ENCODE results near the gene SPINK7.
"Not testable (repeated sequence)": the region's sequence is repeated elsewhere in the genome, so short reads cannot be mapped to it uniquely, and the experiment has no call there.

SPINK7 gene

DNA sequence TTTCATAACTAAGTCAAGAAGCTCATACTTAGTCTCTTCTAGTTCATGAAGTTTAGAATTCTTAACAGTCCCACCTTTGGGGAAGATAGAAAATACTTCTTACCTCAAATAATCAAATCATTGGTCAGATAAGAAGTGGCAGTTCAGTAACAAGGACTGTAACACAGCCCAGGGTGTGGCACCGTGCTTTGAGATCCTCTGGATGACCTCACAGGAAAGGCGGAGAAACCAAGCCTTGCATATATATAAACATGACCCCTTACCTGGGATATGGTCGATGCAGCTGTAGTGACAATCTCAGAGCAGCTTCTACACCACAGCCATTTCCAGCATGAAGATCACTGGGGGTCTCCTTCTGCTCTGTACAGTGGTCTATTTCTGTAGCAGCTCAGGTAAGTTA is at the start of gene SPINK7:
Gene SPINK7 (plus strand): TSS at position 271 of the 400 bp plus-strand sequence. CDS start 61 bp downstream, at position 332.
- DNase-seq = no peak

DNA sequence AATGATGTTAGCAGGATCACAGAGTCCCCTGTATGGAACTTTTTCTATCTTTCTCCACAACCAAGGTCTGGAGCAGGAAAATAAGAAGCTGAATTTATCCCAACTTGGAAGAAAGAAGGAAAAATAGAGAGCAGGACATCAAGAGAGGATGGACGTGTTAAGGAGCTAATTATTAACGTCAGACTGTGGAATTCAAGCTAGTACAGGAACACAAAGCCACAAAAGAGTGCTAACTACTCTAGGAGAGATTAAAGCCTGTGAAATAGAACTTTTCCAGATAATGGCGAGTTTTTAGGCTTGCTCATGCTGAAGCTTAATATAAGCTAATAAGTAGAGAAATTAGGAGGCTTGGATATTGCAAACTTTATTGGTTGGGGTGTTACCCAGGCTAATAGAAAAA is 44.3 kb upstream of the SPINK7 start:
- no peak for DNase-seq

DNA sequence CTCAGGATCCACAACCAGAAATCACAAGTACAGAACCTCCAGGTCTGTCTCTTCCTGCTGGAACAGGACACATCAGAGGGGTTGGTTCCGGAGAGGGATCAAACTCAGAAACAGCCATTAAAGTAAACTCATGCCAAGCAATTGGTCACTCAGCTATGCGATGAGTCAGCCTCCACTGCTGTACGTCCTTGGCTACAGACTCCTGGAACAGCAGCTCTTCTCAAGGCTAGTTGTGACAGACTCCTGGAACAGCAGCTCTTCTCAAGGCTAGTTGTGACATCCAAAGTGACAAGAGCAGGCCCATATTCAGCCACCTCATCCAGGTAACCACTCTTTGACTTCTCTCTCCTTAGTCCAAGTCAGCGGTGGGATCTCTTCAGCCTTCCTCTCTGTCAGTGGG is 43.7 kb upstream of the SPINK7 start, which contains the start of gene SPINK13:
Gene SPINK13 (plus strand): TSS at position 229 of the 400 bp plus-strand sequence. CDS start 1,279 bp downstream, outside the sequence.
- DNase-seq = no peak

DNA sequence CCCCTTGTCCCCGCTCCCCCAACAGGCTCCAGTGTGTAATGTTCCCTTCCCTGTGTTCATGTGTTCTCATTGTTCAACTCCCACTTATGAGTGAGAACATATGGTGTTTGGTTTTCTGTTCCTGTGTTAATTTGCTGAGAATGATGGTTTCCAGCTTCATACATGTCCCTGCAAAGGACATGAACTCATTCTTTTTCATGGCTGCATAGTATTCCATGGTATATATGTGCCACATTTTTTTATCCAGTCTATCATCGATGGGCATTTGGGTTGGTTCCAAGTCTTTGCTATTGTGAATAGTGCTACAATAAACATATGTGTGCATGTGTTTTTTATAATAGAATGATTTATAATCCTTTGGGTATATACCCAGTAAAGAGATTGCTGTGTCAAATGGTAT is 37.1 kb upstream of the SPINK7 start:
- DNase-seq = not testable (repeated sequence)

DNA sequence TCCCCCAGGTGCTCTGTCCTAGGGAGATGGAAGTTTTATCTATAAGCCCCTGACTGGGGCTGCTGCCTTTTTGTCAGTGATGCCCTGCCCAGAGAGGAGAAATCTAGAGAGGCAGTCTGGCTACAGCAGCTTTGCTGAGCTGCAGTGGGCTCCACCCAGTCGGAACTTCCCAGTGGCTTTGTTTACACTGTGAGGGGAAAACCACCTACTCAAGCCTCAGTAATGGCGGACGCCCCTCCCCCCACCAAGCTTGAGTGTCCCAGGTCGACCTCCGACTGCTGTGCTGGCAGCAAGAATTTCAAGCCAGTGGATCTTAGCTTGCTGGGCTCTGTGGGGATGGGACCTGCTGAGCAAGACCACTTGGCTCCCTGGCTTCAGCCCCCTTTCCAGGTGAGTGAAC is 31.3 kb upstream of the SPINK7 start:
- peak; percentile 7 for DNase-seq

DNA sequence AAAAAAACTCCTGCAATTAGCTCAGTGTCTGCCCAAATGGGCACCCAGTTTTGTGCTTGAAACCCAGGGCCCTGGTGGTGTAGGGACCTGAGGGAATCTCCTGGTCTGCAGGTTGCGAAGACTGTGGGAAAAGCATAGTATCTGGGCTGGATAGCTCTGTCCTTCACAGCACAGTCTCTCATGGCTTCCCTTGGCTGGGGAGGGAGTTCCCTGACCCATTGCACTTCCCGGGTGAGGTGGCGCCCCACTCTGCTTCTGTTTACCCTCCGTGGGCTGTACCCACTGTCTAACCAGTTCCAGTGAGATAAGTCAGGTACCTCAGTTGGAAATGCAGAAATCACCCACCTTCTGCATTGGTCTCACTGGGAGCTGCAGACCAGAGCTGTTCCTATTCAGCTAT is 30.9 kb upstream of the SPINK7 start:
- DNase-seq = not testable (repeated sequence)

DNA sequence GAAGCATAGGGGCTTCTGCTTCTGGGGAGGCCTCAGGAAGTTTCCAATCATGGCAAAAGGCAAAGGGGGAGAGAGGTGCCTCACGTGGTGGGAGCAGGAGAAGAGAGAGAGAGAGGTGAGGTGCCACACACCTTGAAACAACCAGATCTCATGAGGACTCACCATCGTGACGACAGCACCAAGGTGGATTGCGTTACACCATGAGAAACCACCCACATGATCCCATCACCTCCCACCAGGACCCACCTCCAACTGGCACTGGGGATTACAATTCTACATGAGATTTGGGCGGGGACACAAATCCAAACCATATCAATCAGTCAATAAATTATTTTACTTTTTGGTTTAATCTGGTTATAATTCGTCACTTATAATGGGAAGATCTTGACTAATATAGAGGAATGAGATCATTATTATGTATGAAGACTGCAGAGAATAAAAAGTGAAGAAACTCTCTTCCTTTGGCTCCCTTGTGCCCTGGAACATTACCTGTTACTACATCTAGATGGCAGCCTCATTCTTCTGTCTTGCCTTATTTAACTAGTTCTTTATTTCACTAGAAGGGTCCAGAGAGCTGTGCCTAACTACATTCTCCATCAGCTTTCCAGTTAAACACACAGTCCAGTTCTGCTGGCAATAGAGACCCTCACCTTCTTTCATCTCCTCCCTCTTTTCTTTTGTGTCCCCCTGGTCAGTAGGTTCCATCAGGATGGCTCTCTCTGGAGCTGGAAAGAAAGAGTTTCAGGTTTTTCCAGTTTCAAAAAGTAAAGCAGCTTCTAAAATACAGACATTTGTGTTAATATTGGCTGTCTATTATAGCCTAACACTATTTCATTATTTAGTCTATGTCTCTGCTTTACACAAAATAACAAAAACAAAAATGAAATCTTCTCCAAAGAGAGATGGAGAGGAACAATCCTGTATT is 21.7 kb upstream of the SPINK7 start:
- DNase-seq = peak; percentile 46

DNA sequence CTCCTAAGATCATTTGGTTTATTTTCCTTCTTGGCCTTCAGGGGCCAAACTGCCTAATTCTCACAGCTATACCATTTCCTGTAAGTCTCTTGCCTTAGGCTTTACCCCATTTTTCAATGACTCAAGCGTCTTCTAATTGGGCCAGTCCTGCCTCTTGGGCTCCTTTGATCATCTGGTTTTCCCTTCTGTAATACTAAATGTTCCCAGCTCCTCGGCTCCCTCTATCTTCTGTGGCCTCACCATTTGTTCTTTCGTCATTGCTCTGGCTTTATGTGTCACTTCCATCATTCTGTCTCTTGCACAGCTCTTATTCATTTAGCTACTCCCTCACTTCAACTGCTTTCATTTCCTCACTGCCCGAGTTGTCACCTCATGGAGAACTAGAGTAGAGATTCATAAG is 14.5 kb upstream of the SPINK7 start:
- no peak for DNase-seq

DNA sequence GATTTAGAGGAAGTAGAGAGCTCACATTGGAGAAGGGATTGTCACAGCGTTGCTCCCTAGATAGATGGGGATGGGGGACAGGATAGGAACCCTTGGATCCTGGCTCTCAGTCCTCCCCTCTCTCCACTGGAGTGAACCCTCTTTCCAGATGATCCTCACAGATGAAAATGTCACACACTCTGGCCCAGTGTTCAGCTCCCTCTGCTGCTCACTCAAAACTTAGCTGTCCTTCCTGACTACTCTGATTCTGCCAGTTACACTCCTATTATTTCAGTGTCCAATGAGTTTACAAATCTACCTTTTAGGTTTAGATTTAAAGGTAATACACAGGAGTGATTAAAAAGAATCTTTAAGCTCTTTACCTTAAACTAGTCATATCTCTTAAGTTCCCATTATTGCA is 5.8 kb upstream of the SPINK7 start:
- DNase-seq = no peak

DNA sequence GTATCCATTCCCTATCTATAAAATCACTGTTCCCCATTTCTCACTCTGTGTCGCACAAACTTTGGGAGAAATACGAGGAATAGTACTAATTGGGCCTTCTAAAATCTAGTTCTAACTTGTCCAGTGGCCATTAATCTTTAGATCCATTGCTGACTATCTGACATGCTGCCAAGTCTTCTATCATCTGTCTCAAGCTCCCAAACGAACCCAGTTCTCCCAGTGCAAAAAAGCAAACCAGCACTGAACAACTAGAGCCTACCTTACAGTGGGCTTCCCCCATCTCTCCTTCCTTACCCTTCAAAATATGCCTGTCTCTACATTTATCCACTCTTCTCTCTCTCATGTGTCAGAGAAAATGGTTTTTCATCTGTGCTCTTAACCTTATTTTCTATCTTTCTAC is 3.2 kb upstream of the SPINK7 start:
- DNase-seq = no peak

DNA sequence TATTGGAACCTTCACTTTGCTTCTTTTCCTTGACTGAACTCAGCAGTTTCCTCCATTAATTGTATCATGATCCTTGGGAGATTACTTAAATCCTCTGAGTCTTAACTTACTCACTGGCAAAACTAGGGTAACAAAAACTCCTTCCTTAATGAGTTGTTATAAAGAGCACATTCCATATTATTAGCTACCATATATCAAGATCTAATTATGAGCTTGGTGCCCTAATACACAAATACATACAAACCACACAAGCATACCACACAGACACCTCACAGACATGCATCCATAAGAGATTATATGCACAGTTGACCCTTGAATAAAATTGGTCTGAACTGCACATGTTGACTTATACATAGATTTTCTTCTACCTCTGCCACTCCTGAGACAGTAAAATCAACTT is 2.5 kb upstream of the SPINK7 start:
- DNase-seq = no peak

DNA sequence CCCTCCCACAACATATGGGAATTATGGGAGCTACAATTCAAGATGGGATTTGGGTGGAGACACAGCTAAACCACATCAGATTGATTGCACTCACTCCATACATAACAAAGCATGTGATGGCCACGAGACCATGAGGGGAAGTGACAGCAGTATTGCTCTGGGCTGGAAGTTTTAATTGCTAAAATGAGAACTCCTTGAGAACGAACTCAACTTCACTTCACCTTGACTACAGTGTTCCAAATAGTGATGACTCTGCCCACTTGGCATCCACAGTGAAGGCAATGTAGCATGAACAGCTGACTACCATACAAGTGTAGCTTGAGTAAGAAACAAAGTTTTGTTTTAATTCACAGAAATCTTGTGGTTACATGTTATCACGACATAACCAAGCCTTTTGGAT is 739 bp upstream of the SPINK7 start:
- DNase-seq = no peak

DNA sequence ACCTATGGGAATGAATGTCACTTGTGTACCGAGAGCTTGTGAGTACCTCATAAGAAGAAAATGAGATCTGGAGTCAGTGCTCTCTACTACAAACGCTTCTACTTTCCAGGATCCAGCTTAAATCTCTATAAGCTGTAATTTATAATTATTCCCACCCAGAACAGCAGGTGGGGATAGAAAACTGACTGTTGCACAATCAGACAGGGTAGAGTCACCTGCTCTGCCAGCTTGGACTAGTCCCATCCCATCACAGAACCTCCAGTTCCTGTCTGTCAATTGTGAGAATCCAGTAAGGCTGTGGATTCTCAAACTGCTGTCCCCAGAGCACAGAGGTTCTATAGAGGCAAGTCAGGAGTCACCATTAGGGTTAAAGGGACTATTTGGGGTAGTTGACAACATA is 2.0 kb downstream of the SPINK7 start:
- no peak for DNase-seq

DNA sequence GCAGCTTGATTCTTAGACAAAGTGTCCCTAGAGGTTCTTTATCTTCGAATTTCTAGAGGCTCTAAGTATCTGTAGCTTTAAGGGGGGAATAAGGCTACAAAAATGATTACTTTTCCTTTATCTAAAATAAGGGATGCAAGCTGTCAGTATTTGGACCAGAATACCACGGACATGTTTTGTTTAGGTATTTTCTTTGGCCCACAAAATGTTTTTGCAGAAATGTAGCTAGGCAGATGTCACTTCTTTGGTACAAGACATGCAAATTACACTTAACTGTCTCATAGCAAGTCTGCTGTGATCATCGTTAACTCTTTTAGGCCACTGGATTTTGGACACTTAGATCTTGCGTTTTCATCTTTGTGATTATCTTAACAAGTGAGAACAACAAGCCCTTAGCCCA is 2.5 kb downstream of the SPINK7 start:
- DNase-seq = no peak

DNA sequence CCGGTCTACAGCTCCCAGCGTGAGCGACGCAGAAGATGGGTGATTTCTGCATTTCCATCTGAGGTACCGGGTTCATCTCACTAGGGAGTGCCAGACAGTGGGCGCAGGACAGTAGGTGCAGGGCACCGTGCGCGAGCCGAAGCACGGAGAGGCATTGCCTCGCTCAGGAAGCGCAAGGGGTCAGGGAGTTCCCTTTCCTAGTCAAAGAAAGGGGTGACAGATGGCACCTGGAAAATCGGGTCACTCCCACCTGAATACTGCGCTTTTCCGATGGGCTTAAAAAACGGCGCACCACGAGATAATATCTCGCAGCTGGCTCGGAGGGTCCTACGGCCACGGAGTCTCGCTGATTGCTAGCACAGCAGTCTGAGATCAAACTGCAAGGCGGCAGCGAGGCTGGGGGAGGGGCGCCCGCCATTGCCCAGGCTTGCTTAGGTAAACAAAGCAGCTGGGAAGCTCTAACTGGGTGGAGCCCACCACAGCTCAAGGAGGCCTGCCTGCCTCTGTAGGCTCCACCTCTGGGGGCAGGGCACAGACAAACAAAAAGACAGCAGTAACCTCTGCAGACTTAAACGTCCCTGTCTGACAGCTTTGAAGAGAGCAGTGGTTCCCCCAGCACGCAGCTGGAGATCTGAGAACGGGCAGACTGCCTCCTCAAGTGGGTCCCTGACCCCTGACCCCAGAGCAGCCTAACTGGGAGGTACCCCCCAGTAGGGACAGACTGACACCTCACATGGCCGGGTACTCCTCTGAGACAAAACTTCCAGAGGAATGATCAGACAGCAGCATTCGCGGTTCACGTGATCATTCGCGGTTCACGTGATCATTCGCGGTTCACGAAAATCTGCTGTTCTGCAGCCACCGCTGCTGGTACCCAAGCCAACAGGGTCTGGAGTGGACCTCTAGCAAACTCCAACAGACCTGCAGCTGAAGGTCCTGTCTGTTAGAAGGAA is 8.1 kb downstream of the SPINK7 start:
- peak; percentile 13 for DNase-seq

DNA sequence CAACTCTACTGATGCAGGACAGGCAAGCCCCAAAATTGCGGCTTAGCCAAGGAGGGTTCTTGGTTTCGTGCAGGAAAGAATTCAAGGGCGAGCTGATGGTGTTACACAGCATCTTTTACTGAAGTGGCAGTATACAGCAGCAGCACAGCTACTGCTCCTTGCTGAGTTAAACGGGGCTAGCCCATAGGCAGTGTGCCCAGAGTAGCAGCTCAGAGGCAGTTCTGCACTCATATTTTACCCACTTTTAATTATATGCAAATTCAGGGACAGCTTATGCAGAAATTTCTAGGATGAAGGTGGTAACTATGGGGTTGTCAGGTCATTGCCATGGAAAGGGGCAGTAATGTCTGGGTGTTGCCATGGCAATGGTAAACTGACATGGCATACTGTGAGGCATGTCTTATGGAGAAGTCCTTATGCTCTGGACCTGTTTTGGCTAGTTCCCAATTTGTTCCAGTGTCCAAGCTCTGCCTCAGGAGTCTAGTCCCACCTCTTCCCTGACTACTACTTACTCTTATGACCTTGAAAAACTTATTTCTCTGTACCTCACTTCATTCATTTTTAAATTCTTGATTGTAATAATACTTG is 21.1 kb downstream of the SPINK7 start:
- no peak for DNase-seq

DNA sequence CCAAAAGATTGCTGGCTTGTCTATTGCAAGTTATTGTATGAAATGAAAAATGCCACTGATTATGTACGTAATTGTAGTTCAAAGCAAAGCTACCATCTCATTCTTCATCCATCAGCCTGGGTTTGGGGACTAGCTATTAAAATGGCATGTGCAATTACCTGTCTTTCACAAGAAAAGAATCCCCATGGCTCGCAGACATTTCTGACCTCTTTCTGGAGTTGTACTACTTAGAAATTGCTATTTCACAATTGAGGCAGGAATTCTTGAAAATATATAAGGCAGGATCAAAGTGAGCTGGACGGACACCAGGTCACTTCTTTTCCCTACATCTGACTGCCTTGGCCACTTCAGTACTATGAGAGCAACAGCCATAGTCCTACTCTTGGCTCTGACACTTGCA is 23.0 kb downstream of the SPINK7 start, which contains the start of gene SPINK9:
Gene SPINK9 (plus strand): TSS at position 301 of the 400 bp plus-strand sequence. CDS start 55 bp downstream, at position 356.
- no peak for DNase-seq

DNA sequence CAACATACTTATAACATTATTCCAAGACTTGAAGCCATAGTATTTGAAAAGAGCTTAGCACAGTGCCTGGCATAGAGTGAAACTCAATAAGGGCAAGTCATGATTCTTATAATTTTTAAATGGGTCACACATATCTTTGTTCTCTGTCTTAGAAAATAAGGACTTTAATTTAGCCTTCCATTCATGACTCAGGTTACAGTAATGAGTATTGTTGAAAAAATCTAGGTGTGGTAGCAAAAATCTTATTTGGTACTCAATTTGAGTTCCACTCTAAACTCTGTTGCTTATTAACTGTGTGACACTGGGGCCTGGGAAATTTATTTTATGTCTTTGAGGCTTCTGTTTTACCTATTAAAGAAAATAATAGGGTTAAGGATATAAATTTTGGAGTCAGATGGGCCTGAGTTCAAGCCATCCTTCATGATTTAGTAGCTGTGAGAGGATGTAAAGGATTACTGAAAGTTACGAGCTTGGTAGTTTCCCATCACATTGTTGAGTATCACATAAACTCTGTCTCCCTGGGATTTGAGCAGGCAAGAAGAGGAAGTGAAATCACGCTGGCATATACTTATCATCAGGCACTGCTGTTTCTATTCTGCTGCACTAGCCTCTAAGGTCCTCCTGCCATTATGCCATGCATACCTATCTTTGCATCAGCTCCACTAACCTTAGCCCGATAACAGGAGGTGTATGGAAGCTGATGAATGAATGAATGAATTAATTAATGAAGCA is 24.6 kb downstream of the SPINK7 start:
- no peak for DNase-seq

DNA sequence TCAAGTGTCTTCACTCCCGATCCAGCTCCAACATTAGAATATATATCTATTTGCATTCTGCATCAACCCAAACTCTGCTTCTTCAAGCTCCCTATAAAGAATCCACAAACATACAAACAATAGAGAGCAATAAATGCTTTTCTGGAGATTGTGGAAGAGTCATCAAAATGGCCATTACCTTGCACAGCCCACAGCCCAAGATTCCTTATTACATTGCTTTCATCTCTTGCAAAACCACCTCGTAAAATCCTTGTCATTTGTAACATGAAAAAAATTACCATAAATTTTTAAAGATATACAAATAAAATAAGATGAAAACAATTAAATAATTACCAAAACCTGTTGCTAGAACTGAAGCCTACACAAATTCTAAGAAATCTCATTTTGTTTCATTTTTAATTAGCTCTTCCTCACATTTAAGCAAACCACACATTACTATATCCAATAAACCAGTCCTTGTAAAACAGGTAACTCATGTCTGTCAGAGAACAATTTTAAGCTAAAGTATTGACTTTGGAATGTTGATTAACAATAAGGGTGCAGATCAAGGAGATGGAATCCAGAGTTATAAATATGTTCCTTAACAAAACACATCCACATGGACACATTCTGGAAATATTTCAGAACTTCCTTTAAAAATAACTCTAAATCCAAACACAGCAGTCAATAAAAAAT is 30.3 kb downstream of the SPINK7 start:
- DNase-seq = no peak

DNA sequence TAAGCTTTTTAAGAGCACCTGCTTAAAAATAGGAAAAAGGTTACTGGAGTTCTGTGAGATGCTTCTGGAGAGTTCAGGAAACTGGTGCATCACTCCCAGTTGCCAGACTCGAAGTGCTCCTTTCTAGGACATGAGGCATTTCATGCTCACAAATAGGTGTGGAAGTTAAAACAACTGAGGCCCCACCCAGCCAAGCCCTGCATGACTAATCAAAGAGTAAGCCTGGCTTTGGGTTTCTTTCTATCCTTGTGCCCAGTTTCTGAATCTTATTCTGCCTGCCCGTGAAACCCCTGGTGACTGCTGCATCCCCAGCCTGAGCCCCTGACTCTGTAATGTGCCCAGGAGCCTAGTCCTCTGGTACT is 30.8 kb downstream of the SPINK7 start:
- DNase-seq = no peak

DNA sequence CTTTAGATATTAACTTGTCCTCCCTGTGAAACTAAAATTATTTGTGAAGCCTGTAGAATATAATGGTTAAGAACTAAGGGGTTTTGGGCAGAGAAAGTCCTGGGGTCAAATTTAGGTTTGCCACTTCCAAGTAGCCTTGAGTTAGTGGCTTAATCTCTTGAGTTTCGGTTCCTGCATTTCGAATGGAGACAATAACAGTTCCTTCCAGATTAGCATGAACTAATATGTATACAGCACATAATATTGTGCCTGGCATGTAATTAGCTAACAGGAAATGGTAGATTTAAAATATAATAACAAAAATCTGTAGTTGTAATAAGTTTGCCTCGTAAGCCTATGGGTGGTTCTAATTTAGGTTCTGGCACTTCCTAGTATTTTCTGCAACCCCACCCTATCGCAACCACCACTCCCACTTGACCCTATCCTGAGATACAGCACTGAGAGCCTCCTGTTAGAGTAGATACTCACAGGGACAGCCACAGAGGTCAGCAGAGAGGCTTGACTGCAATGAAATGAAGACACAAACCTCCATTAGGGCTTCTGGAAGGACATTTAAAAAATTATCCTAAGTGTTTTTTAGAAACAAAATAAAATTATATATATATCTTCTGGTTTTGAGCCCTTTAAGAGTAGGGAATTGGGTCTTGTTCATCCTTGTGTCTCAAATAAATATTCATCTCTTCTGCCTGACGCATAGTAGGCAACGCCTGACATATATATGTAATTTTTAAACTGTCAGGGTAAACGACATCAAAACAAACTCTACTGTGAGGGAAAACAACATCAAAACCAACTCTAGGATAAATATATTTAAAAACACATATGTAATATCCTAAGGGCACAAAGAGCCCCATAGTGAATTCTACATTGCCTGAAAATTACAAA is 31.6 kb downstream of the SPINK7 start:
- DNase-seq = no peak

All from NCI-H146 (cell line).